ENCODE measurements around the gene ERN1.

ERN1 gene

DNA sequence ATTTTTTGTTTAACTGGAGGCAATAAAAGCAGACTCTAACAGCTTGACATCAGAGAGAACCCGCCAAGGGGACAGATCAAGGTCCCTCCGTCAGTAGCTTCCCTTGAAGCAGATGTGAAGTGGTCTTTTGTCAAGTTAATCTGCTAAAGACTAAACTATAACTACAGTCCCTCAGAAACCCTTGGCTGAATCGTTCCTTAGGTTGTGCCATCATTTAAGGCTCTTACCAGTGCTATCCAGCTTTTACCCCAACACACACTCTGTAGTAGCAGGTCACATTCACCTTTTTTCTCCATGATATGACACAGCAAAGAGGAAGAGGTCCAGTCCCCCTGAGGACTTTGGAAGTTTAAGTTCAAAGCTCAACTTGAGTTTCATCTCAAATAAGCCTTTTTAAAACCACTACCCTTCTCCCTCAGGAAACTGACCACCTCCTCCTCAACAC is 49.7 kb downstream of the ERN1 start:
- no peak for TF ChIP-seq CTCF (IDR thresholded peaks at IDR 0.05; ENCODE audit: low read depth, low read length)
- DNase-seq (ENCODE audit: extremely low read depth, low read depth), result no peak

- no peak for DNase-seq (ENCODE audit: extremely low read depth, low read depth)
- TF ChIP-seq CTCF (IDR thresholded peaks at IDR 0.05; ENCODE audit: low read depth, low read length), result no peak
Measured at GRCh38 chr17:64077379-64077778, 52.6 kb downstream of the ERN1 start.

DNA sequence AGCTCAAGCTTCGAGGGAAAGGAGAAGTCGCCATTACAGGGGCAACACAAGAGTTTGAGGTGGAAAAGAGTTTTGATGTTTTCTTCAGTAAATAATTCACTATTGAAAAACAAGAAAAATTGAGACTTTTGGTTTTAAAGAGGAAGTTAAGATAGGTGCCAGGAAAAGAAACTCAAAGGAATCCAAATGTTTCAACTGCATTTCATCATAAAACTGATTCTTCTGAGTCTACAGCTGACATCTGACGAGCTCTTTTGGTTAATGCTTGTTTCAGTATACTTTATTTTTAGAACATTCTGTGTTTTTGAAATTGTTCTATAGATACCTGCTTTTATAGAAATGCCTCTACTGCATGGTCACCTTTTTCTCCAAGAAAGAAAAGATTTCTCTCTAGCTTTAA is 54.0 kb downstream of the ERN1 start:
- DNase-seq (ENCODE audit: extremely low read depth, low read depth), result no peak

GRCh38 chr17:64074704-64075426 is 55.1 kb downstream of the ERN1 start:
- DNase-seq (ENCODE audit: extremely low read depth, low read depth), result no peak
- TF ChIP-seq CTCF (IDR thresholded peaks at IDR 0.05; ENCODE audit: low read depth, low read length), result no peak

More for the DNA sequence above, 54.0 kb downstream of the ERN1 start:
- no peak for TF ChIP-seq CTCF (IDR thresholded peaks at IDR 0.05; ENCODE audit: low read depth, low read length)

GRCh38 chr17:64073771-64074703 is 55.9 kb downstream of the ERN1 start:
- no peak for DNase-seq (ENCODE audit: extremely low read depth, low read depth)
- TF ChIP-seq CTCF (IDR thresholded peaks at IDR 0.05; ENCODE audit: low read depth, low read length), result no peak

DNA sequence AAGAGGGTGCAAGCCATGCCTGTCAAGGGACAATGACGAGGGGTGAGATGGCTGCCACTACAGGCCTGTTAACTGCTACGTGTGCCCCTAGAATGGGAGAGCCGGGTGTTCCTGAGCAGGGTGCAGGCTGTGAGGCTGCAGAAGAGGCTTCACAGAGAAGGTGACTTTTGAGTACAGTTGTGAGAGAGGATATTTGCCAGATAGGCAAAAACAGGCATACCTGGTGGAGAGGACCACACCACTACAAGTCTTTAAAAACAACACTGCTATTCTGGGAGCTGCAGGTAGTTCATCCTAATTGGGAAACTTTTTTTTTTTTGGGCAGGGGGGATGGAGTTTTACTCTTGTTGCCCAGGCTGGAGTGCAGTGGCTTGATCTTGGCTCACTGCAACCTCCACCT is 58.8 kb downstream of the ERN1 start:
- no peak for DNase-seq (ENCODE audit: extremely low read depth, low read depth)
- no peak for TF ChIP-seq CTCF (IDR thresholded peaks at IDR 0.05; ENCODE audit: low read depth, low read length)

GRCh38 chr17:64070213-64070612 is 59.7 kb downstream of the ERN1 start:
- TF ChIP-seq CTCF (IDR thresholded peaks at IDR 0.05; ENCODE audit: low read depth, low read length), result no peak
- no peak for DNase-seq (ENCODE audit: extremely low read depth, low read depth)
